Tibial nerve (tissue), 3 donors: ENCODE data around the gene CNPY3.

Source experiments
- CTCF ChIP-seq, 5 experiments: fragments of 200-600 bp in 3 of 5; fragments of 450-650 bp in 2 of 5; sonication (generic) in 3 of 5; IDR thresholded peaks; one replicate each; pipeline ENCODE4 v1.5.1; 2016 to 2019; ENCODE audit warnings: antibody characterized with exemption in 5 of 5, mild to moderate bottlenecking in 3 of 5, moderate library complexity in 2 of 5
- POLR2A ChIP-seq, 2 donors: fragments of 450-650 bp; IDR thresholded peaks; one replicate each; pipeline ENCODE4 v1.6.1; 2017; ENCODE audit warnings: antibody characterized with exemption in 2 of 2, mild to moderate bottlenecking in 2 of 2, moderate library complexity in 2 of 2

GRCh38 chr6:42923666-42924065, 5.6 kb upstream of the CNPY3 start:
- TF ChIP-seq CTCF (IDR thresholded peaks at IDR 0.05) (no peak), POLR2A (IDR thresholded peaks at IDR 0.05) (no peak)
